ENCODE data around the gene CGB5. TPM values are rescaled to one million over a fixed set of nuclear protein-coding genes. Genes with fewer than 3 reads are reported as not detected.

Gene CGB5
- total and polyA plus RNA-seq, 2 experiments from 2014 or later: 1.7 TPM; not detected in 1

GRCh38 chr19:49064768-49065611 is 21.3 kb downstream of the CGB5 start, which contains the start of gene NTF4:
Gene NTF4, minus strand, starts transcription at chr19:49064818. Its CDS starts 2,821 bp downstream, at chr19:49061997.
- peak within 1 kb of the TSS; percentile 57 for H3K4me3 ChIP-seq
- peak within 1 kb of the TSS; percentile 61 for H3K4me2 ChIP-seq (ENCODE audit: unreplicated experiment)

GRCh38 chr19:49065905-49066512 is 22.4 kb downstream of the CGB5 start:
- H3K36me3 ChIP-seq (ENCODE audit: low read depth): no peaks in the 10 kb centered on the region
- H3K4me3 ChIP-seq: no peak overlapping the region
- no peak overlapping the region for H2AFZ ChIP-seq
- H3K27ac ChIP-seq: no peak overlapping the region
- whole genome bisulfite sequencing, 2 experiments (ENCODE audit: low coverage in 1 of 2, low lambda C conversion rate in 2 of 2, missing lambda C conversion rate in 2 of 2): 70% methylated on average over 13 of the region's 13 CpGs
- no peak overlapping the region for H3K9ac ChIP-seq
- H4K20me1 ChIP-seq (ENCODE audit: insufficient read depth): no peaks in the 10 kb centered on the region
- H3K79me2 ChIP-seq (ENCODE audit: insufficient read depth): peaks cover 2% of the 10 kb centered on the region; the same call in 1 of the 2 replicates
- peaks cover 6% of the 10 kb centered on the region; the same call in 1 of the 2 replicates for H3F3A ChIP-seq (ENCODE audit: insufficient read depth)
- TF ChIP-seq EZH2 (IDR thresholded peaks at IDR 0.05; ENCODE audit: insufficient read depth, poor library complexity, severe bottlenecking) (no peak), EZH2phosphoT487 (IDR thresholded peaks at IDR 0.05; ENCODE audit: insufficient read depth, low read depth) (no peak)
- no peaks in the 10 kb centered on the region for H3K9me3 ChIP-seq (ENCODE audit: low read depth)
- in situ Hi-C loops (cut with MboI): no loop called here
- H3K4me1 ChIP-seq (ENCODE audit: insufficient read depth): no peaks in the 10 kb centered on the region
- H3K4me2 ChIP-seq (ENCODE audit: unreplicated experiment): no peak overlapping the region
- DNase-seq: no peak
- H3K9me2 ChIP-seq (ENCODE audit: insufficient read depth): no peaks in the 10 kb centered on the region
- no peaks in the 10 kb centered on the region for H3K27me3 ChIP-seq (replicated peaks; ENCODE audit: insufficient read depth)

More at GRCh38 chr19:49064768-49065611, 21.3 kb downstream of the CGB5 start, which contains the start of gene NTF4:
- H3K9ac ChIP-seq: no peak within 1 kb of the TSS
- H4K20me1 ChIP-seq (ENCODE audit: insufficient read depth): no peaks in the 10 kb centered on the region
- H3K36me3 ChIP-seq (ENCODE audit: low read depth): no peaks in the 10 kb centered on the region
- H3K79me2 ChIP-seq (ENCODE audit: insufficient read depth): peaks cover 13% of the 10 kb centered on the region
- no peak for TF ChIP-seq EZH2phosphoT487 (IDR thresholded peaks at IDR 0.05; ENCODE audit: insufficient read depth, low read depth)
- no peaks in the 10 kb centered on the region for H3K4me1 ChIP-seq (ENCODE audit: insufficient read depth)
- in situ Hi-C loops (cut with MboI): no loop called here
- H2AFZ ChIP-seq: no peak within 1 kb of the TSS
- H3K9me2 ChIP-seq (ENCODE audit: insufficient read depth): no peaks in the 10 kb centered on the region
- no peaks in the 10 kb centered on the region for H3K9me3 ChIP-seq (ENCODE audit: low read depth)
- H3F3A ChIP-seq (ENCODE audit: insufficient read depth): peaks cover 6% of the 10 kb centered on the region; the same call in 1 of the 2 replicates
- DNase-seq: peak; percentile 50
- no peak within 1 kb of the TSS for H3K27ac ChIP-seq
- WGBS, 2 experiments (ENCODE audit: low coverage in 1 of 2, low lambda C conversion rate in 2 of 2, missing lambda C conversion rate in 2 of 2): 12 to 13% methylated on average over 30 to 40 of the region's 53 CpGs
- no peaks in the 10 kb centered on the region for H3K27me3 ChIP-seq (replicated peaks; ENCODE audit: insufficient read depth)

GRCh38 chr19:49067554-49067953 is 23.9 kb downstream of the CGB5 start:
- in situ Hi-C loops (cut with MboI): no loop called here
- no peak for TF ChIP-seq EZH2 (IDR thresholded peaks at IDR 0.05; ENCODE audit: insufficient read depth, poor library complexity, severe bottlenecking)
- no peak for TF ChIP-seq EZH2phosphoT487 (IDR thresholded peaks at IDR 0.05; ENCODE audit: insufficient read depth, low read depth)
- no peaks in the 10 kb centered on the region for H4K20me1 ChIP-seq (ENCODE audit: insufficient read depth)
- no peak overlapping the region for H3K4me3 ChIP-seq
- DNase-seq: no peak
- H3K4me1 ChIP-seq (ENCODE audit: insufficient read depth): no peaks in the 10 kb centered on the region
- no peak overlapping the region for H2AFZ ChIP-seq
- no peaks in the 10 kb centered on the region for H3K36me3 ChIP-seq (ENCODE audit: low read depth)
- no peaks in the 10 kb centered on the region for H3K9me2 ChIP-seq (ENCODE audit: insufficient read depth)
- H3K27ac ChIP-seq: no peak overlapping the region
- peaks cover 6% of the 10 kb centered on the region; the same call in 1 of the 2 replicates for H3F3A ChIP-seq (ENCODE audit: insufficient read depth)
- H3K79me2 ChIP-seq (ENCODE audit: insufficient read depth): no peaks in the 10 kb centered on the region
- WGBS, 2 experiments (ENCODE audit: low coverage in 1 of 2, low lambda C conversion rate in 2 of 2, missing lambda C conversion rate in 2 of 2): 29 to 31% methylated on average over 3 of the region's 3 CpGs
- no peak overlapping the region for H3K4me2 ChIP-seq (ENCODE audit: unreplicated experiment)
- H3K9me3 ChIP-seq (ENCODE audit: low read depth): no peaks in the 10 kb centered on the region
- no peaks in the 10 kb centered on the region for H3K27me3 ChIP-seq (replicated peaks; ENCODE audit: insufficient read depth)
- H3K9ac ChIP-seq: no peak overlapping the region

- peaks cover 6% of the 10 kb centered on the region; the same call in 1 of the 2 replicates for H3K27me3 ChIP-seq (replicated peaks; ENCODE audit: insufficient read depth)
- no peak for DNase-seq
- H3K4me2 ChIP-seq (ENCODE audit: unreplicated experiment): no peak overlapping the region
- no peak overlapping the region for H2AFZ ChIP-seq
- no peaks in the 10 kb centered on the region for H3K9me3 ChIP-seq (ENCODE audit: low read depth)
- H3K9ac ChIP-seq: no peak overlapping the region
- H3K4me3 ChIP-seq: no peak overlapping the region
- H3K36me3 ChIP-seq (ENCODE audit: low read depth): no peaks in the 10 kb centered on the region
- no peaks in the 10 kb centered on the region for H3K4me1 ChIP-seq (ENCODE audit: insufficient read depth)
- in situ Hi-C loops (cut with MboI): no loop called here
- no peaks in the 10 kb centered on the region for H4K20me1 ChIP-seq (ENCODE audit: insufficient read depth)
- 92 to 93% methylated on average over 9 of the region's 9 CpGs for WGBS, 2 experiments (ENCODE audit: low coverage in 1 of 2, low lambda C conversion rate in 2 of 2, missing lambda C conversion rate in 2 of 2)
- H3K9me2 ChIP-seq (ENCODE audit: insufficient read depth): no peaks in the 10 kb centered on the region
- H3K79me2 ChIP-seq (ENCODE audit: insufficient read depth): no peaks in the 10 kb centered on the region
- TF ChIP-seq EZH2phosphoT487 (IDR thresholded peaks at IDR 0.05; ENCODE audit: insufficient read depth, low read depth) (no peak), EZH2 (IDR thresholded peaks at IDR 0.05; ENCODE audit: insufficient read depth, poor library complexity, severe bottlenecking) (no peak)
- H3K27ac ChIP-seq: no peak overlapping the region
- peaks cover 6% of the 10 kb centered on the region; the same call in 1 of the 2 replicates for H3F3A ChIP-seq (ENCODE audit: insufficient read depth)
Measured at GRCh38 chr19:49069026-49069425, 25.4 kb downstream of the CGB5 start.

All from GM23248 (cell line).